NCI-H524 (cell line): Measurements from ENCODE around the gene ARL8A.

ENCODE experiments used
- DNase-seq, 2 experiments: peaks; one replicate each; lab custom pipeline; 2025; lab: John Stamatoyannopoulos, UW

ARL8A gene

GRCh38 chr1:202135221-202135721 lies 9.3 kb downstream of the ARL8A start:
- peak; percentile 56 to 64 for DNase-seq

GRCh38 chr1:202134645-202135172 lies 9.8 kb downstream of the ARL8A start:
- DNase-seq = no peak

- DNase-seq = no peak
These were observed 10.5 kb downstream of the ARL8A start for GRCh38 chr1:202133989-202134388.

GRCh38 chr1:202133496-202133895 lies 11.0 kb downstream of the ARL8A start:
- DNase-seq = no peak

GRCh38 chr1:202133001-202133400 lies 11.5 kb downstream of the ARL8A start:
- DNase-seq = no peak

- DNase-seq = no peak
These were observed 12.3 kb downstream of the ARL8A start for GRCh38 chr1:202131956-202132821.

GRCh38 chr1:202130816-202131522 lies 13.6 kb downstream of the ARL8A start:
- DNase-seq = no peak

GRCh38 chr1:202130297-202130721 lies 14.2 kb downstream of the ARL8A start:
- no peak for DNase-seq

GRCh38 chr1:202129453-202130296 lies 14.9 kb downstream of the ARL8A start:
- no peak for DNase-seq

GRCh38 chr1:202127836-202128622 lies 16.5 kb downstream of the ARL8A start:
- DNase-seq = no peak

GRCh38 chr1:202127061-202127460 lies 17.5 kb downstream of the ARL8A start:
- no peak for DNase-seq

- DNase-seq = no peak
These were observed 18.1 kb downstream of the ARL8A start for GRCh38 chr1:202126426-202126825.

- no peak for DNase-seq
These were observed 18.9 kb downstream of the ARL8A start for GRCh38 chr1:202125611-202126010.

- peak; percentile 64 to 81 for DNase-seq
These were observed 20.4 kb downstream of the ARL8A start for GRCh38 chr1:202124142-202124541.

GRCh38 chr1:202123336-202123813 lies 21.2 kb downstream of the ARL8A start:
- DNase-seq = no peak

- DNase-seq = peak in 1 of 2 experiments; percentile 34
These were observed 21.8 kb downstream of the ARL8A start, which contains the start of gene GPR37L1 for GRCh38 chr1:202122639-202123335. Gene GPR37L1, plus strand, starts transcription at chr1:202122917. Its CDS starts 47 bp downstream, at chr1:202122964.

GRCh38 chr1:202121006-202121405 lies 23.5 kb downstream of the ARL8A start:
- no peak for DNase-seq

- DNase-seq = no peak
These were observed 26.6 kb downstream of the ARL8A start for GRCh38 chr1:202117898-202118371.

- no peak for DNase-seq
These were observed 28.2 kb downstream of the ARL8A start for GRCh38 chr1:202116287-202116686.
